ENCODE data around the gene PDZK1.
"Not testable (repeated sequence)": the region's sequence is repeated elsewhere in the genome, so short reads cannot be mapped to it uniquely, and the experiment has no call there.

PDZK1 gene

DNA sequence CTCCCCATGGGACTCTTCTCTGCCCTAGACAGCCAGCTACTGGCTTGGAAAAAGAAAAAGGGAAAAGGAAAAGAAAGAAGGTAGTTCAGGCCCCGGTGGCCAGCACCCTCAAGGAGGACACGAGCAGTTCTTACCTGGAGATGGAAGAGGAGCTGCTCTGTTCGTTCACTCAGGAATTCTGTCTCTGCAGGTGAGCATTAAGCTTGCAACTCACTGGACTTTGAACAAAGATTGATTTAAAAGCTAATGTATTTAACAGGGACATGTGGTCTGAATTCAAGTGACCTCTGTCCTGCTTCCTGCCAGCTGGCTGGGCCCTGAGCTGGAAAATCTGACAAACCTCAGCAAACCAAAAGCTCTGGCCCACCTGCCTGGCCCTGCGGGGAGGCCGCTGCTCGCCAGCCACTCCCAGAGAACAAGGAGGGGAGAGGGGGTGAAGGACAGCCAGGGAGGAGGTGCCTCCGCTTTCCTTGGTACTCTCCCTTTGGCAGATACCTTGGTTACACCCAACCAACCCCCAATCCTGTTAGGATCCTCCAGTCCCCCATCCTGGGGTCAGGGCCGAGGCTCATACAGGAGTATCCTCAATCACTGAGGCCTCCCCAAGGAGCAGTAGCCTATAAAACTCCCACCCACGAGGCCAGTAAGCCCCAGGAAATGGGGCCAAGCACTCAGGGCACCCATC lies at the start of gene PDZK1:
PDZK1 (minus strand) TSS at position 186 of the 685 bp plus-strand sequence. CDS start 19,347 bp downstream, outside the sequence.
- DNase-seq, result no peak

- no peak for DNase-seq
Observed at GRCh38 chr1:145751491-145752037, 44.4 kb upstream of the PDZK1 start.

DNA sequence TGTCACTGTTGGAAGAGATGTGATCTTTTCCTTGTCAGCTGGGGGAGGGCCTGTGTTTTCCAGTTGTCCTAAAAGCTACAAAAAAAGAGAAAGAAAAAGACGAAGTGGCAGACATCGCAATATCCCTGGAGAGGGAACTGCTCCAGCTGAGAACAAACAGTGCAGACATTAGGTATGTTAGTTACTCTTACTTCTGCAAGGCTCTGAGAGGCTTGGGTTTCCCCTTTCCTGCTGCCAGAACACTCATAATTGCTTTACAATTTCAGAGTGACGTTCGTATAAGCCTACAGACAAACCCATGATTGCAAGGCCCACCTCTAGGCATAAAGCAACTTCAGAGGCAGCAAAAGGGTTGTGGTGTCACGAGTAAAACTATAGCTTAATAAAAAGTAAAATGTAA lies 43.3 kb upstream of the PDZK1 start:
- DNase-seq, result no peak

DNA sequence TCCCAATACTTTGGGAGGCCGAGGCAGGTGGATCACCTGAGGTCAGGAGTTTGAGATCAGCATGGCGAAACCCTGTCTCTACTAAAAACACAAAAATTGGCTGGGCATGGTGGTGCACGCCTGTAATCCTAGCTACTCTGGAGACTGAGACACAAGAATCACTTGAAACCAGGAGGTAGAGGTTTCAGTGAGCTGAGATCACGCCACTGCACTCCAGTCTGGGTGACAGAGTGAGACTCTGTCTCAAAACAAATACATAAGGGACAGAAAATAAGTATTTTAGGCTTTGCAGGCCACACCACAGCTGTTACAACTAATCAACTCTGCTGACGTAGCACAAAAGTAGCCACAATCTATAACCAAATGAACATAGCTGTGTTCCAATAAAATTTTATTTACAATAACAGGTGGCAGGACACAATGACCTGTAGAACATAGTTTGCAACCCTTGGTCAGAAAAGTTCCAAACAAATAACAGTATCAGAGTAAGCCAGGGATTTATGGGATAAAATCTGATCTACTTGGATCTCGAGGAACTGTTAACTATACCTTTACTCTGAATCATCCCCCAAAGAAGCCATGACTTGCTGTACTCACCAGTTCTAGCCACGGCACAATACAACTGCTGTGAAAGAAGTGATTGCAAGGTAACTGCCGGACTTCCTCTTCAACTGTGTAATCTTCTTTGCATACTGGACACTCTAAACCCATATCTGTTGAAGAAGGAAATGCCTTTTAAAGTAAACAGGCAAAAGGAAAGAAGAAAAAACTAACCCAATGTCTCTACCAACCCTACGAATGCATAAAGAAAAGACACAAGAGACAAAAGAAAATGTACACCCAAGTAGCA lies 40.5 kb upstream of the PDZK1 start:
- DNase-seq, result no peak

GRCh38 chr1:145740269-145740668 lies 33.1 kb upstream of the PDZK1 start:
- no peak for DNase-seq

DNA sequence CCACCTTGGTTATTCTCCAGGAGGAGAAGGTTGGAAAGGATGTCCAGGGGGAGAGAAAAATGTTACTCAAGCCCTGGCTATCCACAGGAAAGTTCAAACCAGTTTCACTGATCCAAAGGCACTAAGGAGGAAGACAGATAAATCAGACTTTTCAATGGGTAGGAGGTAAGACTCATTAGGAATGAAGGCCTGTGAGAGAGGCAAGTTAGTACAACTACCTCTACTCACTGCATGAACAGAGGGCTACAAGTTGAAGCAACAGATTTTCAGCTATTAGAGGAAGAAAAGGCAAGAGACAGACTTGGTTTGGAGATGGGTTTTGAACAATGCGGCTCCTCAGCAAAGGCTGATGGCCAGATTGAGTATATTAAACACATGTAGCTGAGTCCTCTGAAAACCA lies 29.0 kb upstream of the PDZK1 start:
- DNase-seq, result no peak

GRCh38 chr1:145730900-145731299 lies 23.7 kb upstream of the PDZK1 start:
- no peak for DNase-seq

DNA sequence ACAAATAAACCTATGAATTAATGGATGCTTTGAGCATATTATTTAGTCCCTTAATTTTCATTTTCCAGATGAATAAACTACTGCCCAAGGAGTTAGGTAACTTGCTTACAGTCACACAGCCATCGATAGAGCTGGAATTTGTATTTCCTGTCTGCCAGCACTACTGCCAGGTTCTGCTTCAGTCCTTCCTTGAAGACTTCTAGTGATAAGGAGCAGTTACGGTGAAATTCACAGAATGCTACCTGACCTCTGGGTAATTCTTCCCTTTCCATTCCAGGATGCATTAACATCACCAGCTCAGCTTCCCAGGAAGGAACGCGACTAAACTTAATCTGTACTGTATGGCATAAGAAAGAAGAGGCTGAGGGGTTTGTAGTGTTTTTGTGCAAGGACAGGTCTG lies 23.3 kb upstream of the PDZK1 start:
- no peak for DNase-seq

DNA sequence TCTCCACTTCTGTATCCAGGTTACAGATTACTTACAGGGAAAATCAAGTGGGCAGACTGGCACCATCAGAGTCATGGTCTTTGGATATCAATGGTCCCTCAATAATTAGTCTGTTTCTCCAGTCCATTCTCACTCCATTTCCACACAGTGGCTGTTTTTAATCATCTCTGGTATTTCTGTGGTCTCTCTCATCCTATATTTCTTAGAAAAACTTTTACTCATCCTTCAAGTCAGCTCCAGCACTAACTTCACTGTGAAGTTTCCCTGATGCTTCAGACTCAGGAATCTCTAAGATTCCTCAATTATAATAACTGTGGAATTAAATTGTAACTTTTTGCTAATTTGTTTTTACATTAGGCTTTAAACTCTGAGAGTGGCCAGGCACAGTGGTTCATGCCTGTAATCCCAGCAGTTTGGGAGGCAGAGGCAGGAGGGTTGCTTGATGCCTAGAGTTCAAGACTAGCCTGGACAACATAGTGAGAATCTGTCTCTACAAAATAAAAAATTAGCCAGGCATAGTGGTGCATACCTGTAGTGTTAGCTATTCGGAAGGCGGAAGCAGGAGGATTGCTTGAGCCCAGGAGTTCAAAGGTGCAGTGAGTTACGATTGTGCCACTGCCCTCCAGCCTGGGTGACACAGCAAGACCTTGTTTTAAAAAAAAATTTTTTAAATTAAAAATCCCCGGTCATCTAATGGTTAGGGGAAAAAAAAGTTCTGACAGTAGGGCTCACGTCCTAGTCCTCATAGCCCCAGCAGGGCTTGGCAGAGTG lies 22.7 kb upstream of the PDZK1 start:
- no peak for DNase-seq

- no peak for DNase-seq
Observed at GRCh38 chr1:145729196-145729595, 22.0 kb upstream of the PDZK1 start.

DNA sequence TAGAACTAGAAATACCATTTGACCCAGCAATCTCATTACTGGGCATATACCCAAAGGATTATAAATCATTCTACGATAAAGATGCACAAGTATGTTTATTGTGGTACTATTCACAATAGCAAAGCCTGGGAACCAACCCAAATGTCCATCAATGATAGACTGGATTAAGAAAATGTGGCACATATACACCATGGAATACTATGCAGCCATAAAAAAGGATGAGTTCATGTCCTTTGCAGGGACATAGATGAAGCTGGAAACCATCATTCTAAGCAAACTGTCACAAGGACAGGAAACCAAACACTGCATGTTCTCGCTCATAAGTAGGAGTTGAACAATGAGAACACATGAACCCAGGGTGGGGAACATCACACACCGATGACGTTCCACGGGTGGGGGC lies 19.0 kb upstream of the PDZK1 start:
- DNase-seq, result not testable (repeated sequence)

DNA sequence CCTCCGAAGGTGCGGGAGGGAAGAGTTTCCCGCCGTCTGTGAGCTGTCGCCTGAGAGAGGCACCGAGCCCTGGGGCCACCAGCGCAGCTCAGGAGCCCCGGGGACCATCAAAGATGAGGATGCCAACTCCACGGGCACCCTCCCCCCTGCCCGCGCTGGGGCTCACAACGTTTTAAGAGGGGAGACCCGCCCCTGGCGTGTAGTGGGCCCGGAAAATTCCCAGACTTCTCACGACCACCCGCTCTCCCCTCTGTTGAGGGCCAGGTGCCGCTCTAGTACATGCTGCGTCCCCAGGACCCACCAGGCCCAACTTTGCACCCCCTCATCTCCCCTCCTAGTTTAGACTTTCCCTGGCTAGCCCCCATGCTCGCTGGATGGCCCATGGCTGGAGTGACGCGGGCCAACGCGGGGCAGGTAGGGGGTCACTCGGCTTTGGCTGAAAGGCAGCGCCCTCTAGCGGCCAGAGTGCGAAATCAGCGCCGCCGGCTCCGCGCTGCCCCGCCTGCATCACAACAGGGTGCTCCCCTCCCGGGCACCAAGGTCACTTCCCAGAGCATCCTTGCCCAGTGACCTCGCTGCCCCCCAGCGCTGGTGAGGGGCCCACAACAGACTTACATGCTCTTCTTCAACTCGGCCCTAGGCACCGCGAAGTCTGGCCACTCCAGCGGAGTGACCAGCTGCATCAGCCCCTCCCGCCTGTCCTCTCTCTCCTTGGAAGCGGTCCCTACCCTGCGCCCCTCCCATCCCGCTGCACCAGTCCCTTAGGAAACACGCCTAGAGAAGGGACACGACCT lies 13.9 kb upstream of the PDZK1 start:
- DNase-seq, result peak; percentile 76

DNA sequence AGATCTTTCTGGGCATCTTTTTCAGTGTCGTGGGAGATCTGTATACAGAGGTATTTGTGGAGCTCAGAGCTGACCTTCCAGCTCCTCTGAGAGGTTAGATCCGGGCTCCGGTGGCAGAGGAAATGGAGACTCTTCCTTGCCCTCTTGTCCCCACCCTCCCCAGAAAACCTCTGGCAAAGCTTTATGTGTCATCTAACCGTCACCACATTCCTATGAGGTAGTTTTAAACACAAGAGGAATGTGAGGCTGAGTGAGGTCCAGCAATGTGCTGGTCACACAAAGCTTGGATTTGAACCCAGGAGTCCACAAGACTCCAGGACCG lies 13.3 kb upstream of the PDZK1 start:
- no peak for DNase-seq

DNA sequence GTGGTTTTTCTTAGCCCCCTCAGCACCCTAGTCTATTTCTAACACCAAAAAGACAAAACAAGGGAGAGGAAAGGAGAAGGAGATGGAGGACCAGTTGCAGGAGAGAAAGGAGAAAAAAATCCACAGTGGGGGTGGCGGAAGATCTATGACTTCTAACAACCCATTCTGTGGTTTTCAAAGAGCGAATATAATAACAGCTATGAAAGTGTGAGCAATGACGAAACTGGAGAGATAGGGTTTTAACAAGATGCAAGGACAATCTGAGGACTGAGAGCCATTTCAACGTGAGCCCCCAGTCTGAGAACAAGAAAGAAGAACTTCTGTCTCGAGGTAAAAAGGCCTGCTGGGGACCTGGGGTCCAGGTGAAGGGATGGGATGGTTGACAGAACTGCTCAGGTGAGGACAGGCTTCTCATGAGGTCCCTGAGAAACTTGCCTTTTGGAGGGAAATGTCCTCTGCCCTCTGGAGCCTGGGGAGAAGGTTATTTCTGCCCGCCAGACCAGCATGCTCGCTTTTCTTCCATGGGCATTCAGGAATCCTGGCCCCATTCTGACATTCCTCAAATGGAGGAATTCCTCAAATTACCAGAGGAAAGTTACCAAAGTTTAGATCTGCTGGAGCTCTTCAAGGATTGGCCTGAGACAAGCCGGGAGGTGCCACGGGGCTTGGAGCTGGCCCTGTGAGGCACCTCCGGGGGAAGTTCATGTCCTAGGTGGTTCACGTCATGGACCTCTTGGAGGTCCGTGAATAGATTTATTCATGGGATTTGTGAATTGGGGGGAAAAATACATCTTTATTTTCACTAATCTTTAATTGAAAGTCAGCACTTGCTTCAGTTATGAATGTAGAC lies 12.3 kb upstream of the PDZK1 start, which contains the start of gene CD160:
CD160 (plus strand) TSS at position 270 of the 850 bp plus-strand sequence. CDS start 8,829 bp downstream, outside the sequence.
- no peak for DNase-seq

DNA sequence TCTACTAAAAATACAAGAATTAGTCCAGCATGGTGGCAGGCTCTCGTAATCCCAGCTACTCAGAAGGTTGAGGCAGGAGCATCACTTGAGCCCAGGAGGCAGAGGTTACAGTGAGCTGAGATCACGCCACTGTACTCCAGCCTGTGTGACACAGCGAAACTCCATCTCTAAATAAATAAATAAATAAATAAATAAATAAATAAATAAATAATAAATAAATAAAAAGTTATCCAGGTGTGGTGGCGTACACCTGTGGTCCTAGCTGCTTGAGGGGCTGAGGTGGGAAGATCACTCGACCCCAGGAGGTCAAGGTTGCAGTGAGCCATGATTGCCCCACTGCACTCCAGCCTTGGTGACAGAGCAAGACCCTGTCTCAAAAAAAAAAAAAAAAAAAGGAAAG lies 11.3 kb upstream of the PDZK1 start:
- not testable (repeated sequence) for DNase-seq

- DNase-seq, result no peak
Observed at GRCh38 chr1:145717833-145718232, 10.7 kb upstream of the PDZK1 start.

DNA sequence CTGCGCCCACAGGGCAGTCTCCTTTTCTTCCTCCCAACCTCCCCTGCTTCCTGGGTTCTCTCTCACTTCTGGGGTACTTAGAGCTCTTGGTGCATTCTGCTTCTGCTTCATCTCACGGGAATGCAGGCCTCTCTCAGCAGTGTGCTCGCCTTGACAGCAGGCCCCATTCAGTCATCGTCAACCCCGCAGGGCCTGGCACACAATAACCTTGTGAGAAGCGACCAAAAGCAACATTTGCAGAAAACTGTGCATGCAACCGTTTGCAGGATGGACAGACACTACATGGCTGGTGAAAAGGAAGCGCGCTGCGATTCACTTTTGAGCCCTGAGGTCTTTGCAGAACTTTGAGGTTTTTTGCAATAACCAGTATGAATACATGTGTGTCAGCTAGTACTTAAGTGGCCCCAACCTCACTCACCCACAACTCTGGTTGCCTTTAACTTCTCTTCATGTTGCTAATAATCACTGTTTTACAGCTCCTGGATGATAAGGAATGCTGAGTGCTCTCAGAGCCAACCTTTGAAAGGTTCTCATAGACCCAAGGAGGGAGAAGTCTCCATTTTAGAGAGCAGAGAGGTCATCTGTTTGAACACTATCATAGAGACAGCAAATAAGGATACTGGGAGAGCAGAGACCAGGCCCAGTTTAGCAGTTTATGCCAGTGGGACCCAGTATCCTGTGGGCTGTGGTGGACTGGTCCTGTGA lies 9.6 kb upstream of the PDZK1 start:
- no peak for DNase-seq

GRCh38 chr1:145714524-145715111 lies 7.5 kb upstream of the PDZK1 start:
- DNase-seq, result no peak

DNA sequence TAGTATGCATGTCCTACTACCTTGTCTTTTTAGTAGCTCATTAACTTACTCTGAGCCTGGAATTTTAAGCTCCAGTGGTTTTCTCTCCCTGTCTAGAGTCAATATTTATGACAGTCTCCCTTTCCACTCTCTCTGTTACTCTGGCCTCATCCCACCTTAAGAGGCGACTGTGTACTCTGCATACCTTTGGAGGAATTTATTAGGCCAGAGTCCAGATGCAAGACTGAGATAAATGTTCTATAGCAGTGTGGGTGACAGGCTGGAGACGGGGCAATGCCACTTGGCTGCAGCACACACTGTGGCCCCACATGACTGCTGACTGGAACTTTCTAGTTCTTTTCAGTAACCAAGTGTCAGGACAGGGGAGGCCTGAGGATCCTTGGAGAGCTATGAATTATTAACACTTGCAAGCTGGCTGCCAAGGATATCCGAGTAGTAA lies 4.1 kb upstream of the PDZK1 start:
- no peak for DNase-seq
